GM06990 (cell line): ENCODE data around the gene ANKRD40.

Experiments
- DNase-seq: peaks from one replicate; pipeline ENCODE4 v3.0.0-alpha.2; 2011; ENCODE audit not compliant: insufficient read length; ENCODE audit errors: extremely low read depth
- H3K27me3 ChIP-seq: replicated peaks from 2 replicates; pipeline ENCODE4 v1.6.0; 2011; ENCODE audit warnings: low read length; ENCODE audit not compliant: control insufficient read depth, insufficient read depth
- H3K36me3 ChIP-seq: 2 replicates; pipeline ENCODE4 v1.5.1; 2011; ENCODE audit warnings: low read length; ENCODE audit not compliant: control insufficient read depth, insufficient read depth
- H3K4me3 ChIP-seq: replicated peaks from 2 replicates; pipeline ENCODE4 v1.5.1; 2011; ENCODE audit warnings: low read depth, mild to moderate bottlenecking, control low read depth, low read length
- TF ChIP-seq, protein P1 (sequence below): IDR thresholded peaks from 2 replicates; pipeline ENCODE4 v1.5.1; 2011; ENCODE audit warnings: low read length, control low read depth, mild to moderate bottlenecking, inconsistent platforms; ENCODE audit not compliant: insufficient read depth, poor library complexity, severe bottlenecking

ANKRD40 gene

DNA sequence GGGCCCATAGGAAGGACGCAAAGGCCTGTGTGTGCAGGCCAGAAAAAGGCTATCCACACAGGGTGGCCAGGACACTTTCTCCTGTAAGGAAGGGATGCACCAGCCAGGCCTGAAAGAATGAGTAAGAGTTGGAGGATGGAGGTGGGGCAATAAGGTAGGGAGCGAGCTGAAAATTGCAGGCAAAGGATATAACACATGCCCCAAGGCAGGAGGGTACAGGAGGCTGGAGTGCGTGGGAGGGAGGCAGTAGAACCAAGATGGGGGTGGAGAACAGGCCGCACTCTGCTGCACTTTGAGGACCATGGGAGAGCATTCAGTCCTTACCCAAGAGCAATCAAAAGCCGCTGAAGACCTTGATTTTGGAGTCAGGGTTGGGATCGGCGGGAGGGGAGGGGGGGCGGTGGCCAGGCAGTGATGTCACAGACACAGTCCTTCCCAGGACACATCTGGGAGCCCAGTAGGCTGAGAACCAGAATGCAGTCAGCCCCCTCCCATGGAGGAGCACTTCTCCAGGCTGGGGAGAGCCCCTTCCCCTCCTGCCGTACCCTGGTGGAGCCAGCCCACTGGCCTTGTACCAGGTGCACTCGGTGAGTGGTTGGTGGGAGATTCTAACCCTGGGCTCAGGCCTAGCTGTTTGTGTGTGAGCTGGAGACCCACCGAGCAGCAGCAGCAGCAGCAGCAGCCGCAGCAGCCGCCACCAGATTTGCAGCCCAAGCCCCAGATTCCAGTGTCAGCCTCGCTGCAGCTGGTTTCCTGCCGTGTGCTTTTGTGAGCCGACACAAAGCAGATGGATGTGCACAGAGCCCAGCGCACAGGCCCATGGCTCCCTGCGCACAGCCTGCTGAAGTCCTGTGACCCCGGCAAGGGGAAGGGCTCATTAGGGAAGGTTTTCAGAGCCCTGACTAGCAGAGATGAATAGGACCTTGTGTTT, 17.5 kb downstream of the ANKRD40 start:
- no peak overlapping the region for H3K4me3 ChIP-seq
- H3K36me3 ChIP-seq, result peaks cover 12% of the 10 kb centered on the region
- TF ChIP-seq, protein P1, sequence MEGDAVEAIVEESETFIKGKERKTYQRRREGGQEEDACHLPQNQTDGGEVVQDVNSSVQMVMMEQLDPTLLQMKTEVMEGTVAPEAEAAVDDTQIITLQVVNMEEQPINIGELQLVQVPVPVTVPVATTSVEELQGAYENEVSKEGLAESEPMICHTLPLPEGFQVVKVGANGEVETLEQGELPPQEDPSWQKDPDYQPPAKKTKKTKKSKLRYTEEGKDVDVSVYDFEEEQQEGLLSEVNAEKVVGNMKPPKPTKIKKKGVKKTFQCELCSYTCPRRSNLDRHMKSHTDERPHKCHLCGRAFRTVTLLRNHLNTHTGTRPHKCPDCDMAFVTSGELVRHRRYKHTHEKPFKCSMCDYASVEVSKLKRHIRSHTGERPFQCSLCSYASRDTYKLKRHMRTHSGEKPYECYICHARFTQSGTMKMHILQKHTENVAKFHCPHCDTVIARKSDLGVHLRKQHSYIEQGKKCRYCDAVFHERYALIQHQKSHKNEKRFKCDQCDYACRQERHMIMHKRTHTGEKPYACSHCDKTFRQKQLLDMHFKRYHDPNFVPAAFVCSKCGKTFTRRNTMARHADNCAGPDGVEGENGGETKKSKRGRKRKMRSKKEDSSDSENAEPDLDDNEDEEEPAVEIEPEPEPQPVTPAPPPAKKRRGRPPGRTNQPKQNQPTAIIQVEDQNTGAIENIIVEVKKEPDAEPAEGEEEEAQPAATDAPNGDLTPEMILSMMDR, result no peak
- H3K27me3 ChIP-seq, result no peaks in the 10 kb centered on the region
- DNase-seq, result no peak

DNA sequence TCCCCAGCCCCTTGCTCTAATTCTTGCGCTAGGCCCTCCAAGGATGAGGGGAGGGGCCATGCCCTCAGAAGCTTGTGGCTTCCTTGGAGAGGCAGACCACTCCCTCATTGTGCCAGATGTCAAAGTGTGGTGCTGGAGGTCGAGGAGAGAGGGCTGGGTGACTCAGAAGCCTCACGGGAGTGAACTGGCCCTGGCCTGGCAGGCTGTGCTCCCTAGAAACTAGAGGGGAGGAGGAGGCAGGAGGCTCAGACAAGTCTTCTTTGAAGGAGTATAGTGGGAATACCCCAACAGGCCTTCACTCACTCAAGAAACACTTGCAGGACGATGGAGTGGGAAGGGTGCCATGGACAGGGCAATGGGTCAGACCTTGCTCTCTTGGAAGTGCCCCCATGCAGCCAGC, 18.5 kb downstream of the ANKRD40 start:
- DNase-seq, result no peak
- TF ChIP-seq, protein P1, result no peak
- peaks cover 8% of the 10 kb centered on the region for H3K36me3 ChIP-seq
- H3K27me3 ChIP-seq, result no peaks in the 10 kb centered on the region
- no peak overlapping the region for H3K4me3 ChIP-seq

DNA sequence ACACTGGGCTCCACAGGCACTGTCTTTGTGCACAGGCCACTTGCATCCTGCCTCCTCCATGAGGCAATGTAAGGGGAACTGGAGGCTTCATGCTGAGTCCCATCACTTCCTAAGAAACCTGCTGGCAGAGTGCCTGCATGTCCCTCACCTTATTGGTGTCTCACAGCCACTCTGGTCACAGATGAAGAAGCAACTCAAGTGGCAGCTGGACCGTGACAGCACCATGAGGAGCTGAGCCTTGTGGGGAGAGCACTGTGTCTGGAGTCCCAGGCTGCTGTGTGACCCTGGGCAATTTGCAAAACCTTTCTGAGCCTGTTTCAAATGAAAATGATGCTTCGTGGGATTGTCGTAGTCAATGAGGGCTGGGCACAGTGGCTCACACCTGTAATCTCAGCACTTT, 19.5 kb downstream of the ANKRD40 start:
- DNase-seq, result no peak

DNA sequence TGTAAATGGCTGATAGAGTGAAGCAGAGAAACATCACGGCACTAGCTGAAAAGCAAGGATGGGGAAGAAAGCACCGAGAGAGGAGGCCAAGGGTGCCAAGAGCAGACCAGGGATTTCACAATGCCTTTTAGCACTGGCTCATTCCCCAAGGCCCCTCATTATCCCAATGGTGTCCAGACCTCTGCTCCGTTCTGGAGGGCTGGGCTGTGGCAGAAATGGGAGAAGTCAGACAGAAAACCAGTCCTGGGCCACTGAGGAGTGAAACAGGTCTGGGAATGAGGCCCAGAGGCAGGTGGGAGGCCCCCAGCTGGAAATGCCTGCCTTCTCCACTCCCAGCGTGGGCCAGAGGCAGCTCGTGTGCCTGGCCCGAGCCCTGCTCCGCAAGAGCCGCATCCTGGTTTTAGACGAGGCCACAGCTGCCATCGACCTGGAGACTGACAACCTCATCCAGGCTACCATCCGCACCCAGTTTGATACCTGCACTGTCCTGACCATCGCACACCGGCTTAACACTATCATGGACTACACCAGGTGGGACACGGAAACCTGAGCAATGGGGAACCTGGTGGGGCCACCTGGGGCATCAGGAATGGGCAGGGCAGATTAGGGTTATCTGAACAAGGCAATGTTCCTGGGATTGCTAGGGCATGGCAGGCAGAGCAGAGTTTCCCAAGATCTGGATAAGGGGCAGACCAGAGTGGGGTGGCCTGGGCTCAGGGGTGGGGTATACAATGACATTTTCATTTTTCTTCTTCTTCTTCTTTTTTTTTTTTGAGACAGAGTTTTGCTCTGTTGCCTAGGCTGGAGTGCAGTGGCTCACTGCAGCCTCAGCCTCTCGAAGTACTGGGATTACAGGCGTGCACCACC, 20.3 kb downstream of the ANKRD40 start:
- no peak overlapping the region for H3K4me3 ChIP-seq
- DNase-seq, result no peak
- H3K36me3 ChIP-seq, result peaks cover 3% of the 10 kb centered on the region
- TF ChIP-seq, protein P1, result no peak
- H3K27me3 ChIP-seq, result no peaks in the 10 kb centered on the region; the same call in 1 of the 2 replicates

More for the DNA sequence above, 19.5 kb downstream of the ANKRD40 start:
- no peaks in the 10 kb centered on the region; the same call in 1 of the 2 replicates for H3K27me3 ChIP-seq
- no peak overlapping the region for H3K4me3 ChIP-seq
- TF ChIP-seq, protein P1, result no peak
- peaks cover 5% of the 10 kb centered on the region for H3K36me3 ChIP-seq

DNA sequence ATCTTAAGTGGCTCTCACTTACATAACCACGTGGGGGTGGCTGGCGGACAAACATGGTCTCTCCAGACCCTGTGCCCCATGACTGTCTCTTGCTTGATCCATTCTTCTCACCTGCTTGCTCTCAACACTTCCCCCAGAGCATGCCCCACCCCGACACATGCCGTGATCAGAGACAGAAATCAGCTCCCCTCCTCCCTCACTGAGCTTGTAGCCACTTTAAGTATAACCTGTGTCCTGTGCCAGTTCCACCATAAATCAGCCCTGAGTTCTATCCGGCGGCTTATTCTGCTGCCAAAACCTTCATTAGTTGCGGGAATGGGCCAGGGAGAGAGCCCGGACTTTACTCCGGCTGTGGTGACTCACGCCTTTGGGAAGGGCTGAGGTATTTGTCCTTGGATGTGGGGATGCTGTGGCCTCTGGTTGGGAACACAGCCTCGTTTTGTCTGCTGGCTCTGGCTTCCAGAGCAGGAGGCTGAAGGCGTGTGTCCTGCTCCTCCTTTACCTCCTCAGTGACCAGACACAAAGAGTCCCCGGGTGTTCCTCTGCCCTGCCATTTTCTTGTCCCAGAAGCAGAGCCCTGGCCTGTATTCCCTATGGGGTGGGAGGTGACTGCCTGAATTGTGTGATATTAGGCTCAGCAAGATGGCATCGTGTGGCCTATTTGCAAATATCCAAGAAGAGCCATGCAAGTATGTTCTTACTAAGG, 21.1 kb downstream of the ANKRD40 start:
- no peak for DNase-seq
- H3K27me3 ChIP-seq, result no peaks in the 10 kb centered on the region; the same call in 1 of the 2 replicates
- TF ChIP-seq, protein P1, result no peak
- no peaks in the 10 kb centered on the region; the same call in none of the 2 replicates for H3K36me3 ChIP-seq
- no peak overlapping the region for H3K4me3 ChIP-seq
